Stimulated activated CD4-positive, alpha-beta T cell treated with anti-CD3 and anti-CD28 coated beads, Interleukin-15, amount 100 ng/mL, for 24 hours (primary cell): ENCODE results near the gene SLC19A1.
"Not testable (repeated sequence)": the region's sequence is repeated elsewhere in the genome, so short reads cannot be mapped to it uniquely, and the experiment has no call there.

Experiments
- DNase-seq: peaks from one replicate; pipeline ENCODE4 v3.0.0-alpha.2; 2020

SLC19A1 gene

GRCh38 chr21:45576838-45577737 is 34.8 kb upstream of the SLC19A1 start:
- no peak for DNase-seq

- DNase-seq = no peak
Measured at GRCh38 chr21:45575993-45576837, 34.0 kb upstream of the SLC19A1 start.

GRCh38 chr21:45575304-45575992 is 33.2 kb upstream of the SLC19A1 start:
- DNase-seq = no peak

- DNase-seq = no peak
Measured at GRCh38 chr21:45574691-45575090, 32.5 kb upstream of the SLC19A1 start.

GRCh38 chr21:45574081-45574501 is 31.9 kb upstream of the SLC19A1 start:
- DNase-seq = no peak

GRCh38 chr21:45573452-45574035 is 31.3 kb upstream of the SLC19A1 start:
- no peak for DNase-seq

- DNase-seq = no peak
Measured at GRCh38 chr21:45572783-45573451, 30.7 kb upstream of the SLC19A1 start.

GRCh38 chr21:45572231-45572630 is 30.0 kb upstream of the SLC19A1 start:
- no peak for DNase-seq

GRCh38 chr21:45571641-45572040 is 29.4 kb upstream of the SLC19A1 start:
- DNase-seq = no peak

- no peak for DNase-seq
Measured at GRCh38 chr21:45570826-45571601, 28.8 kb upstream of the SLC19A1 start.

GRCh38 chr21:45570071-45570470 is 27.8 kb upstream of the SLC19A1 start:
- DNase-seq = no peak

- DNase-seq = no peak
Measured at GRCh38 chr21:45568383-45568782, 26.1 kb upstream of the SLC19A1 start.

- not testable (repeated sequence) for DNase-seq
Measured at GRCh38 chr21:45564137-45564536, 21.9 kb upstream of the SLC19A1 start.

- no peak for DNase-seq
Measured at GRCh38 chr21:45562965-45563364, 20.7 kb upstream of the SLC19A1 start.

GRCh38 chr21:45562402-45562801 is 20.2 kb upstream of the SLC19A1 start:
- no peak for DNase-seq

- DNase-seq = not testable (repeated sequence)
Measured at GRCh38 chr21:45561241-45561640, 19.0 kb upstream of the SLC19A1 start.

- no peak for DNase-seq
Measured at GRCh38 chr21:45560106-45561021, 18.1 kb upstream of the SLC19A1 start.

GRCh38 chr21:45559216-45560105 is 17.2 kb upstream of the SLC19A1 start:
- DNase-seq = no peak

GRCh38 chr21:45558044-45558721 is 15.9 kb upstream of the SLC19A1 start:
- no peak for DNase-seq
